ENCODE results near the gene CCDC154. TPM values are rescaled to one million over a fixed set of nuclear protein-coding genes. Genes with fewer than 3 reads are reported as not detected.

CCDC154 gene
- total and polyA plus RNA-seq, 10 of the 15 experiments (the other 5 are each of a cell fraction or from before 2014, with no cell fraction given) = 0.06 to 0.26 (median 0.25) TPM; not detected in 7

GRCh38 chr16:1393613-1394176, 50.7 kb downstream of the CCDC154 start (continued):
- TF ChIP-seq REST (IDR thresholded peaks at IDR 0.05; ENCODE audit: low read depth, low read length) (no peak), ZNF622 (IDR thresholded peaks at IDR 0.05) (no peak)

DNA sequence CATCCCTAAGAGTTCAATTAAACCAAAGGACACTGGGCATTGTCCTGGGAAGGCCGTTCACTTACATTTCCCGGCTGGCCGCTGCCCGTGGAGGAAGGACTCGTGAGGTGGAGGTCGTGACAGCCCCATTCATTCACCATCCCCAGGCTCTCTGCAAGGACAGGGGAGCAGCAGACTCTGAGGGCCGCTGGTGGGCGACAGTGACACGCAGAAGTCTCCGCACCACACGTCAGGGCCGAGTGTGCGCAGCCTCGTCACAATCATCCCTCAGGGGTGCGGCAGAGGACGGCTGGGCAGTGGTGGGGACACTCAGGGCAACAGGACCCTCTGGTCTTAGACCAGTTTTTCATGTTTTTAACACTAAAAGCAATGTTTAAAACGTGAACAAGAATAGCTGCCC, 51.5 kb downstream of the CCDC154 start:
- in situ Hi-C loops (cut with MboI) = no loop called here
- Histone ChIP-seq H3K9me3 (replicated peaks; ENCODE audit: control insufficient read depth, insufficient read depth, low read length) (no peaks in the 10 kb centered on the region), H3K9ac (ENCODE audit: control insufficient read depth, insufficient read depth, low read length) (no peak overlapping the region), H2AFZ (ENCODE audit: control insufficient read depth, low read depth, low read length) (no peak overlapping the region), H3K36me3 (ENCODE audit: control insufficient read depth in 2 of 2, insufficient read depth in 2 of 2, low read length in 1 of 2) (no peaks in the 10 kb centered on the region), H3K79me2 (ENCODE audit: control insufficient read depth, insufficient read depth, low read length) (no peaks in the 10 kb centered on the region), H3K4me2 (ENCODE audit: control insufficient read depth, insufficient read depth) (no peak overlapping the region), H3K27ac (ENCODE audit: control insufficient read depth, insufficient read depth) (no peak overlapping the region), H4K20me1 (ENCODE audit: control insufficient read depth, insufficient read depth) (no peaks in the 10 kb centered on the region; the same call in 1 of the 2 replicates), H3K4me3 (no peak overlapping the region), H3K27me3 (replicated peaks in 1 of 2; ENCODE audit: control insufficient read depth in 2 of 2, insufficient read depth in 2 of 2, low read length in 1 of 2) (no peaks in the 10 kb centered on the region), H3K4me1 (ENCODE audit: control insufficient read depth, insufficient read depth, low read length) (no peaks in the 10 kb centered on the region)
- TF ChIP-seq POLR2AphosphoS2 (IDR thresholded peaks at IDR 0.05; ENCODE audit: low read depth, low read length) (no peak), PAX5 (IDR thresholded peaks at IDR 0.05; ENCODE audit: borderline replicate concordance, low read depth, low read length) (no peak)
- no peak for DNase-seq (ENCODE audit: low read depth, low spot score)
- WGBS (ENCODE audit: insufficient coverage, insufficient replicate concordance, low lambda C conversion rate, missing lambda C conversion rate) = 86% methylated on average over 17 of the region's 17 CpGs
- ATAC-seq = no peak
- FAIRE-seq = no peak
- ChIA-PET SMC1A (ENCODE audit: uncharacterized antibody, unreplicated experiment) (no interaction called here), CTCF (no interaction called here), POLR2A (no interaction called here), RAD21 (ENCODE audit: unreplicated experiment) (no interaction called here)
- intact Hi-C loops (cut with micrococcal nuclease; ENCODE audit: unreplicated experiment) = no loop called here
- BruUV-seq (replicated peaks) = no TSS peak

Measured in GM12878 (cell line).